Endodermal cell (in vitro differentiated cells): ENCODE data around the gene IL19. TPM values are rescaled to one million over a fixed set of nuclear protein-coding genes. Genes with fewer than 3 reads are reported as not detected.
A peak's percentile ranks its signal among the peaks of the same experiment; 100 is the strongest.

Source experiments
- DNase-seq: peaks from one replicate; pipeline ENCODE4 v3.0.0-alpha.2; 2017
- H3K27ac ChIP-seq: 2 replicates; pipeline ENCODE4 v1.5.1; 2013; ENCODE audit warnings: mild to moderate bottlenecking, low read depth, low read length, moderate library complexity
- H3K27me3 ChIP-seq: 2 replicates; pipeline ENCODE4 v1.6.1; 2013; ENCODE audit warnings: mild to moderate bottlenecking, low read length, moderate library complexity; ENCODE audit not compliant: insufficient read depth, control insufficient read depth, poor library complexity, severe bottlenecking
- H3K36me3 ChIP-seq: 2 replicates; pipeline ENCODE4 v1.7.0; 2013; ENCODE audit warnings: mild to moderate bottlenecking, low read length, moderate library complexity; ENCODE audit not compliant: control insufficient read depth, insufficient read depth
- H3K4me1 ChIP-seq: one replicate; pipeline ENCODE4 v1.7.0; 2013; ENCODE audit warnings: low read length; ENCODE audit not compliant: control insufficient read depth, insufficient read depth
- H3K4me3 ChIP-seq: 2 replicates; pipeline ENCODE4 v1.5.1; 2013; ENCODE audit warnings: mild to moderate bottlenecking, low read length, moderate library complexity
- H3K9ac ChIP-seq: 2 replicates; pipeline ENCODE4 v1.6.1; 2013; ENCODE audit warnings: mild to moderate bottlenecking, low read length, moderate library complexity; ENCODE audit not compliant: poor library complexity, severe bottlenecking; ENCODE audit errors: extremely low read depth
- H3K9me3 ChIP-seq: 2 replicates; pipeline ENCODE4 v1.6.1; 2013; ENCODE audit warnings: mild to moderate bottlenecking, low read length, moderate library complexity; ENCODE audit not compliant: control insufficient read depth
- H3K27ac Mint-ChIP-seq: 2 replicates; pipeline ENCODE4 v1.8.0; 2020; ENCODE audit warnings: mixed read lengths
- H3K27me3 Mint-ChIP-seq: 2 replicates; pipeline ENCODE4 v1.8.0; 2021; ENCODE audit warnings: mild to moderate bottlenecking, mixed read lengths; ENCODE audit not compliant: insufficient read depth
- H3K36me3 Mint-ChIP-seq: 2 replicates; pipeline ENCODE4 v1.8.0; 2020; ENCODE audit warnings: low read depth, mixed read lengths
- H3K4me1 Mint-ChIP-seq: 2 replicates; pipeline ENCODE4 v1.8.0; 2020; ENCODE audit warnings: mixed read lengths
- H3K4me3 Mint-ChIP-seq: 2 replicates; pipeline ENCODE4 v1.8.0; 2020; ENCODE audit warnings: mild to moderate bottlenecking, moderate library complexity, mixed read lengths
- H3K9me3 Mint-ChIP-seq: 2 replicates; pipeline ENCODE4 v1.8.0; 2020; ENCODE audit warnings: mild to moderate bottlenecking, mixed read lengths
- WGBS, 2 experiments: methylation state at CpG; one replicate each; pipeline versions ENCODE4 v1.1.5 to v1.1.7; 2013; ENCODE audit warnings: missing lambda C conversion rate in 2 of 2, mixed read lengths in 1 of 2; ENCODE audit not compliant: insufficient coverage in 1 of 2, insufficient read length in 1 of 2; 5-methylcytosine and 5-hydroxymethylcytosine counted together
- total RNA-seq, 2 donors: library from RNA; stranded (reverse); fragmentation: NEBNext Ultra II Directional in 1 of 2; extraction: Animal tissue kit (Norgen Biotek cat#: 25700) in 1 of 2; gene quantifications; 2 replicates in 1 of 2; 3 replicates in 1 of 2; pipeline ENCODE4 v1.2.1, GENCODE V29; 2021
- TF ChIP-seq, protein P1 (sequence below): fragments of 200-600 bp; sonication (generic); conservative IDR thresholded peaks from 2 replicates; pipeline ENCODE4 v1.5.0; 2021; ENCODE audit warnings: antibody characterized with exemption, mild to moderate bottlenecking

Gene IL19
- total RNA-seq, 2 donors from 2014 or later, result not detected

DNA sequence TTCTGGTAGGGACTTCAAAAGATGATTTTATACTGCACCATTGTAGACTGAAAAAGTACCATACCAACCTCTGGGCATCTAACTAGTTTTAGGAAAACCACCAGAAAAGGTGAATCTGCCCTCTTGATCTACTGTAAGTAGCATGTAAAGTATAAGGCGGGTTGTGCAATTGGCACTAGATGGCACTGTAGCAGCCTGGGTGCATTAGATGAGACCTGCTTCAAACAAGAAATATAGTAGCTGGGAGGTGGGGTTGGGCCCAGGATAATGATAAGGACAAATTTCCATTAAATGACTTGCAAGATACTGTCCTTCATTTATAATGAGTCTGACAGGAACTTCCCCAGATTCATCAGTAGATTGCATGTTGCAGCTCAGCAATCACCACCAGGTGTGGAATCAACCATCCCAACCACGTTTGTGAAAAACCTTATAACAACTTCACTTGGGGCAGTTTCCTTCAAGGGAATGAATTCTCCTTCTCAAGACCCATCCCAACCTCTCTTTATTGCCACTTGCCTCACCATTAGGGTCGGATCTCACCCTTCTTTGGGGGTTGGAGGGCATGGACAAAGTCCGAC, 39.0 kb downstream of the IL19 start:
- Histone ChIP-seq H3K9me3 (no peaks in the 10 kb centered on the region), H3K27me3 (peaks cover 6% of the 10 kb centered on the region), H3K36me3 (no peaks in the 10 kb centered on the region), H3K9ac (no peak overlapping the region), H3K4me1 (no peaks in the 10 kb centered on the region), H3K27ac (no peak overlapping the region), H3K4me3 (no peak overlapping the region)
- no peak overlapping the region for H3K4me3 Mint-ChIP-seq
- H3K9me3 Mint-ChIP-seq, result peaks cover 12% of the 10 kb centered on the region
- no peaks in the 10 kb centered on the region for H3K36me3 Mint-ChIP-seq
- TF ChIP-seq, protein P1, sequence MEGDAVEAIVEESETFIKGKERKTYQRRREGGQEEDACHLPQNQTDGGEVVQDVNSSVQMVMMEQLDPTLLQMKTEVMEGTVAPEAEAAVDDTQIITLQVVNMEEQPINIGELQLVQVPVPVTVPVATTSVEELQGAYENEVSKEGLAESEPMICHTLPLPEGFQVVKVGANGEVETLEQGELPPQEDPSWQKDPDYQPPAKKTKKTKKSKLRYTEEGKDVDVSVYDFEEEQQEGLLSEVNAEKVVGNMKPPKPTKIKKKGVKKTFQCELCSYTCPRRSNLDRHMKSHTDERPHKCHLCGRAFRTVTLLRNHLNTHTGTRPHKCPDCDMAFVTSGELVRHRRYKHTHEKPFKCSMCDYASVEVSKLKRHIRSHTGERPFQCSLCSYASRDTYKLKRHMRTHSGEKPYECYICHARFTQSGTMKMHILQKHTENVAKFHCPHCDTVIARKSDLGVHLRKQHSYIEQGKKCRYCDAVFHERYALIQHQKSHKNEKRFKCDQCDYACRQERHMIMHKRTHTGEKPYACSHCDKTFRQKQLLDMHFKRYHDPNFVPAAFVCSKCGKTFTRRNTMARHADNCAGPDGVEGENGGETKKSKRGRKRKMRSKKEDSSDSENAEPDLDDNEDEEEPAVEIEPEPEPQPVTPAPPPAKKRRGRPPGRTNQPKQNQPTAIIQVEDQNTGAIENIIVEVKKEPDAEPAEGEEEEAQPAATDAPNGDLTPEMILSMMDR, result peak; percentile 75
- DNase-seq, result peak; percentile 68
- H3K27me3 Mint-ChIP-seq, result no peaks in the 10 kb centered on the region
- H3K4me1 Mint-ChIP-seq, result peaks cover 13% of the 10 kb centered on the region
- 79 to 93% methylated on average over 3 to 4 of the region's 4 CpGs for WGBS, 2 experiments
- H3K27ac Mint-ChIP-seq, result no peak overlapping the region

DNA sequence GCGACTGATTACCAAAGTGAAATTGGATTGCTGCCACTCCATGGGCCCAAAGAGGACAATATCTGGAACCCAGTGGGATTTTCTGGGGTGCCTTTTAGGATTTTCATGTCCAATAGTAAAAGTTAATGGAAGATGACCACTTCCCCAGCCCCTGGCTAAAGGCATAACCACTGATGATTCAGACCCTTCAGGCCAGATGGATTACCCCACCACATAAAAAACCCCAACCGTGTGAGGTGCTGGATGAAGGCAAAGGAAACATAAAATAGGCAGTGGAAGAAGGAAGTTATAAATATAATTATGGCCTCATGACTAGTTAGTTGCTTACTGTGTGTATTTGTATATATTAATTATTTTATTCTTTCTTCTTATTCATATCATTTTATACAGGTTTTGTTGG, 41.9 kb downstream of the IL19 start:
- no peak for DNase-seq
- no peaks in the 10 kb centered on the region for H3K27me3 ChIP-seq
- 94 to 100% methylated on average over 1 to 2 of the region's 2 CpGs for WGBS, 2 experiments
- no peak overlapping the region for H3K27ac ChIP-seq
- Mint-ChIP-seq H3K27ac (no peak overlapping the region), H3K4me3 (no peak overlapping the region), H3K27me3 (peaks cover 2% of the 10 kb centered on the region), H3K36me3 (no peaks in the 10 kb centered on the region), H3K4me1 (peaks cover 13% of the 10 kb centered on the region), H3K9me3 (peaks cover 12% of the 10 kb centered on the region)
- no peak overlapping the region for H3K9ac ChIP-seq
- TF ChIP-seq, protein P1, result no peak
- no peaks in the 10 kb centered on the region for H3K4me1 ChIP-seq
- no peaks in the 10 kb centered on the region for H3K9me3 ChIP-seq
- no peaks in the 10 kb centered on the region for H3K36me3 ChIP-seq
- no peak overlapping the region for H3K4me3 ChIP-seq

DNA sequence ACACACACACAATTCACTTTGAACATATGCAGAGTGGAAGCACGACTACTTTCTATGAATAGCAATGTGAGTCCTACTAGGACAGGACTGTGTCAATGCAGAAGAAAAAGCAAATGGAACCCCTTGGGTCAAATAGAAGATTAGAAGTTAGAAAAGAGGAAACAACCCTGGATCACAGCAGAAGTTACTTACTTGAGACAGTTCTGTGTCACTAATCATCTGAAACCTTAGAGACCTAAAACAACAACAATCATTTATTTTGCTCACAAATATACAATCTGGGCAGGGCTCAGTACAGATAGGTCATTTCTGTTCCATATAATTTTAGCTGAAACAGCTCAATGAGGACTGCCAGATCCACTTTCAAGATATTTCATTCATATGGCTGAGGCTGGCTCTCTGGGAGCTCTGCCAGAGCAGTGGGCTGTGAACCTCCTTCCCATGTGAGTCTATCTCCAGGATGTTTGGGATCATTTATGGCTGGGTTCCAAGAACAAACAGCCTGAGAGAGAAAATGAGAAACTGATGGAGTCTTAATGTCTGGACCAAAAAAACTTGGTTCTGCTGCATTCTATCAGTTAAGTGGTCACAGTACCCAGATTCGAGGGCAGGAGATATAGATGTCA, 44.3 kb downstream of the IL19 start:
- Mint-ChIP-seq H3K27me3 (peaks cover 2% of the 10 kb centered on the region), H3K27ac (no peak overlapping the region), H3K4me3 (no peak overlapping the region), H3K9me3 (peaks cover 12% of the 10 kb centered on the region), H3K36me3 (no peaks in the 10 kb centered on the region), H3K4me1 (no peaks in the 10 kb centered on the region)
- no peak overlapping the region for H3K27ac ChIP-seq
- no peaks in the 10 kb centered on the region for H3K27me3 ChIP-seq
- TF ChIP-seq, protein P1, result no peak
- no peaks in the 10 kb centered on the region for H3K9me3 ChIP-seq
- H3K9ac ChIP-seq, result no peak overlapping the region
- no peaks in the 10 kb centered on the region for H3K36me3 ChIP-seq
- DNase-seq, result no peak
- no peaks in the 10 kb centered on the region for H3K4me1 ChIP-seq
- WGBS, 2 experiments, result 89 to 100% methylated on average over 1 to 2 of the region's 2 CpGs
- no peak overlapping the region for H3K4me3 ChIP-seq
